BJ (cell line): ENCODE data around the gene CTXN1. TPM values are rescaled to one million over a fixed set of nuclear protein-coding genes. Genes with fewer than 3 reads are reported as not detected.

ENCODE experiments used
- CTCF ChIA-PET: fragments of 350-600 bp; formaldehyde crosslinking; extraction: SDS; loops from one replicate; lab custom pipeline; 2021; ENCODE audit warnings: antibody characterized with exemption, inconsistent platforms; lab: Yijun Ruan, JAX
- POLR2A ChIA-PET: fragments of 300-600 bp; sonication (Branson Sonifier 250); formaldehyde crosslinking; extraction: SDS; loops from one replicate; lab custom pipeline; 2021; ENCODE audit warnings: antibody characterized with exemption; lab: Charles Lee
- DNase-seq: peaks from one replicate; pipeline ENCODE4 v3.0.0-alpha.2; 2011; ENCODE audit warnings: low read depth
- H3K27me3 ChIP-seq: 2 replicates; pipeline ENCODE4 v1.6.0; 2011; ENCODE audit warnings: low read length; ENCODE audit not compliant: control insufficient read depth, insufficient read depth
- H3K36me3 ChIP-seq: 2 replicates; pipeline ENCODE4 v1.5.1; 2011; ENCODE audit warnings: low read length; ENCODE audit not compliant: control insufficient read depth, insufficient read depth
- H3K4me3 ChIP-seq: 2 replicates; pipeline ENCODE4 v1.5.1; 2011; ENCODE audit warnings: low read depth, mild to moderate bottlenecking, control low read depth, low read length
- polyA plus RNA-seq: library from polyadenylated mRNA; depleted of rRNA; stranded (reverse); fragments of >200 nt; gene quantifications from 2 replicates; pipeline ENCODE4 v1.2.3, GENCODE V29; 2011
- TF ChIP-seq, protein P1 (sequence below): IDR thresholded peaks from 2 replicates; pipeline ENCODE4 v1.5.1; 2011; ENCODE audit warnings: low read depth, mild to moderate bottlenecking, control low read depth, inconsistent platforms, low read length, moderate library complexity; ENCODE audit not compliant: insufficient read depth

The CTXN1 gene
- polyA plus RNA-seq, 1 experiment, result 1.3 TPM

DNA sequence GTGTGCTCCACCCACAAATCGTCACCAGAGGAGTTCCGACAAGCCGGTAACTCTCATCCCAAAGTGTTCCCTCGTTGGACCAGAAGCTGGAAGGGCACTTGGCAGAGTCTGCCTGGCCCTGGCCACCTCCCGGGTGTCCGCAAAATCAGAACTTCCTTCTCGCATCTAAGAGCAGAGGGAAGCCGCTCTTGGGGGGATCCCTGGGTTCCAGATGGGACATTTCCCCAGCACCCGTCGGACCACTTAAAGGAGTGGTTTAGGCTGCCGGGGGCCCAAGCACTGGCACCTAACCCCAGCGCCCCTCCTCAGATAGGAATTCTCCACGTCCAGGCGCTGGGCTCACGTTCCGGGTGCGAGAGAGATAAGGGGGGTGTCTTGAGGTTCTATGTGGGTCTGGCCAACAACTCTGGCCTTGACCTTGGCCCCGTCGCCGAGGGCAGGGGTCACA lies 23.1 kb downstream of the CTXN1 start:
- ChIA-PET POLR2A (interaction anchor here (1.3 kb wide), 1 partner anchor 34 kb away, joined by 3 read pairs; no protein-coding TSS in a partner anchor), CTCF (interaction anchor here (0.9 to 1.2 kb wide), 4 partner anchors 8 to 20 kb away, joined by 3 to 5 read pairs (median 4); no protein-coding TSS in a partner anchor)
- TF ChIP-seq, protein P1, sequence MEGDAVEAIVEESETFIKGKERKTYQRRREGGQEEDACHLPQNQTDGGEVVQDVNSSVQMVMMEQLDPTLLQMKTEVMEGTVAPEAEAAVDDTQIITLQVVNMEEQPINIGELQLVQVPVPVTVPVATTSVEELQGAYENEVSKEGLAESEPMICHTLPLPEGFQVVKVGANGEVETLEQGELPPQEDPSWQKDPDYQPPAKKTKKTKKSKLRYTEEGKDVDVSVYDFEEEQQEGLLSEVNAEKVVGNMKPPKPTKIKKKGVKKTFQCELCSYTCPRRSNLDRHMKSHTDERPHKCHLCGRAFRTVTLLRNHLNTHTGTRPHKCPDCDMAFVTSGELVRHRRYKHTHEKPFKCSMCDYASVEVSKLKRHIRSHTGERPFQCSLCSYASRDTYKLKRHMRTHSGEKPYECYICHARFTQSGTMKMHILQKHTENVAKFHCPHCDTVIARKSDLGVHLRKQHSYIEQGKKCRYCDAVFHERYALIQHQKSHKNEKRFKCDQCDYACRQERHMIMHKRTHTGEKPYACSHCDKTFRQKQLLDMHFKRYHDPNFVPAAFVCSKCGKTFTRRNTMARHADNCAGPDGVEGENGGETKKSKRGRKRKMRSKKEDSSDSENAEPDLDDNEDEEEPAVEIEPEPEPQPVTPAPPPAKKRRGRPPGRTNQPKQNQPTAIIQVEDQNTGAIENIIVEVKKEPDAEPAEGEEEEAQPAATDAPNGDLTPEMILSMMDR, result no peak
- H3K4me3 ChIP-seq, result peak overlapping the region; percentile 45
- no peak for DNase-seq
- peaks cover 8% of the 10 kb centered on the region for H3K36me3 ChIP-seq
- H3K27me3 ChIP-seq, result no peaks in the 10 kb centered on the region

DNA sequence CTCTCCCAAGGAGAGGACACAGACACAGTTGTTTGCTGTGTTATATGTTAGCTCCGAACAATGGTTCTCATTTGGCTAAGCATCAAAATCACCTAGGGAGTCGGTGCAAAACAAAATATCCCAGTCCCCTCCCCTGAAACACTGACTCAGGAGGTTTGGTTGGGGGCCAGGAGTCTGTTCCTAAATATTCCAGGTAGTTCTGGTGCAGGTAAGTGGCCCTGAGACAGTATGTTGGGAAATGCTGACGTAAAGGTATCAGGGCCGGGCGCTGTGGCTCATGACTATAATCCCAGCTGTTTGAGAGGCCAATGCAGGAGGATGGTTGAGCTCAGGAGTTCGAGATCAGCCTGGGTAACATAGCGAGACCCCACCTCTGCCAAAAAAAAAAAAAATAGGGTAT lies 24.6 kb downstream of the CTXN1 start:
- TF ChIP-seq, protein P1, result no peak
- CTCF ChIA-PET, result interaction anchor here (1.3 to 1.5 kb wide), 2 partner anchors 32 to 101 kb away, joined by 3 to 4 read pairs; no protein-coding TSS in a partner anchor
- Histone ChIP-seq H3K36me3 (peaks cover 8% of the 10 kb centered on the region), H3K27me3 (no peaks in the 10 kb centered on the region), H3K4me3 (no peak overlapping the region)
- POLR2A ChIA-PET, result no interaction called here
- no peak for DNase-seq

GRCh38 chr19:7900931-7901330 lies 25.0 kb downstream of the CTXN1 start:
- ChIA-PET CTCF (interaction anchor here (0.6 to 1.5 kb wide), 6 partner anchors 10 to 101 kb away, joined by 3 to 4 read pairs (median 3); no protein-coding TSS in a partner anchor), POLR2A (no interaction called here)
- H3K27me3 ChIP-seq, result no peaks in the 10 kb centered on the region
- no peak overlapping the region for H3K4me3 ChIP-seq
- TF ChIP-seq, protein P1, result no peak
- peaks cover 7% of the 10 kb centered on the region for H3K36me3 ChIP-seq
- no peak for DNase-seq

- ChIA-PET POLR2A (no interaction called here), CTCF (interaction anchor here (0.6 to 1.3 kb wide), 5 partner anchors 10 to 46 kb away, joined by 3 to 4 read pairs (median 3); no protein-coding TSS in a partner anchor)
- no peak for DNase-seq
- TF ChIP-seq, protein P1, result no peak
- Histone ChIP-seq H3K27me3 (no peaks in the 10 kb centered on the region), H3K36me3 (peaks cover 5% of the 10 kb centered on the region), H3K4me3 (no peak overlapping the region)
Measured at GRCh38 chr19:7900401-7900870, 25.5 kb downstream of the CTXN1 start.

DNA sequence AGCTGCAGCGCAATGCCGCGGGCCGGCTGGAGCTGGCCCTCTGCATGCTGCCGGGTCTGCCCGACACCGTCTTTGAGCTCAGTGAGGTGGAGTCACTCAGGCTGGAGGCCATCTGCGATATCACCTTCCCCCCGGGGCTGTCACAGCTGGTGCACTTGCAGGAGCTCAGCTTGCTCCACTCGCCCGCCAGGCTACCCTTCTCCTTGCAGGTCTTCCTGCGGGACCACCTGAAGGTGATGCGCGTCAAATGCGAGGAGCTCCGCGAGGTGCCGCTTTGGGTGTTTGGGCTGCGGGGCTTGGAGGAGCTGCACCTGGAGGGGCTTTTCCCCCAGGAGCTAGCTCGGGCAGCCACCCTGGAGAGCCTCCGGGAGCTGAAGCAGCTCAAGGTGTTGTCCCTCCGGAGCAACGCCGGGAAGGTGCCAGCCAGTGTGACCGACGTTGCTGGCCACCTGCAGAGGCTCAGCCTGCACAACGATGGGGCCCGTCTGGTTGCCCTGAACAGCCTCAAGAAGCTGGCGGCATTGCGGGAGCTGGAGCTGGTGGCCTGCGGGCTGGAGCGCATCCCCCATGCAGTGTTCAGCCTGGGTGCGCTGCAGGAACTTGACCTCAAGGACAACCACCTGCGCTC lies 26.1 kb downstream of the CTXN1 start:
- POLR2A ChIA-PET, result no interaction called here
- Histone ChIP-seq H3K36me3 (peaks cover 4% of the 10 kb centered on the region), H3K27me3 (no peaks in the 10 kb centered on the region), H3K4me3 (no peak overlapping the region)
- CTCF ChIA-PET, result interaction anchor here (1.0 to 1.9 kb wide), 4 partner anchors 9 to 48 kb away, joined by 3 to 6 read pairs (median 4); no protein-coding TSS in a partner anchor
- TF ChIP-seq, protein P1, result no peak
- no peak for DNase-seq
